ENCODE results near the gene H2AZ1.
A peak's percentile ranks its signal among the peaks of the same experiment; 100 is the strongest.
"Not testable (repeated sequence)": the region's sequence is repeated elsewhere in the genome, so short reads cannot be mapped to it uniquely, and the experiment has no call there.

H2AZ1 gene

GRCh38 chr4:99949999-99950912 is at the start of gene H2AZ1:
TSS of gene H2AZ1 (minus strand) at chr4:99950275. CDS start at chr4:99950170, 105 bp downstream.
- DNase-seq: peak; percentile 95

- DNase-seq: no peak
These were observed 48.2 kb upstream of the H2AZ1 start for GRCh38 chr4:99998062-99998867.

GRCh38 chr4:99991741-99992140 is 41.7 kb upstream of the H2AZ1 start:
- no peak for DNase-seq

- DNase-seq: no peak
These were observed 37.6 kb upstream of the H2AZ1 start for GRCh38 chr4:99987681-99988080.

GRCh38 chr4:99986792-99987191 is 36.7 kb upstream of the H2AZ1 start:
- DNase-seq: no peak

- DNase-seq: no peak
These were observed 33.3 kb upstream of the H2AZ1 start for GRCh38 chr4:99983289-99983943.

GRCh38 chr4:99979872-99980271 is 29.8 kb upstream of the H2AZ1 start:
- DNase-seq: no peak

GRCh38 chr4:99971453-99972111 is 21.5 kb upstream of the H2AZ1 start:
- DNase-seq: no peak

- DNase-seq: no peak
These were observed 18.3 kb upstream of the H2AZ1 start for GRCh38 chr4:99968330-99968729.

- no peak for DNase-seq
These were observed 16.6 kb upstream of the H2AZ1 start for GRCh38 chr4:99966692-99967091.

- no peak for DNase-seq
These were observed 15.7 kb upstream of the H2AZ1 start for GRCh38 chr4:99965674-99966350.

GRCh38 chr4:99965173-99965572 is 15.1 kb upstream of the H2AZ1 start:
- DNase-seq: no peak

GRCh38 chr4:99961711-99962110 is 11.6 kb upstream of the H2AZ1 start:
- no peak for DNase-seq

- DNase-seq: no peak
These were observed 10.6 kb upstream of the H2AZ1 start for GRCh38 chr4:99960648-99961047.

- DNase-seq: not testable (repeated sequence)
These were observed 8.1 kb upstream of the H2AZ1 start for GRCh38 chr4:99958207-99958606.

GRCh38 chr4:99950913-99951254 is 809 bp upstream of the H2AZ1 start:
- no peak for DNase-seq

- peak; percentile 90 for DNase-seq
These were observed 759 bp downstream of the H2AZ1 start for GRCh38 chr4:99949034-99949998.

GRCh38 chr4:99947608-99948007 is 2.5 kb downstream of the H2AZ1 start:
- DNase-seq: no peak

- no peak for DNase-seq
These were observed 2.9 kb downstream of the H2AZ1 start for GRCh38 chr4:99947190-99947578.

GRCh38 chr4:99946356-99947189 is 3.5 kb downstream of the H2AZ1 start, which contains the start of gene DNAJB14:
TSS of gene DNAJB14 (minus strand) at chr4:99946618. CDS start at chr4:99946571, 47 bp downstream.
- DNase-seq: peak; percentile 92
